Endothelial cell of umbilical vein (primary cell): Measurements from ENCODE around the gene PSD4. TPM values are rescaled to one million over a fixed set of nuclear protein-coding genes. Genes with fewer than 3 reads are reported as not detected.

Experiments
- BruUV-seq: library from RNA; stranded (reverse); fragments of 400-500 nt; replicated peaks from 2 replicates; lab custom pipeline; 2021; lab: Mats Ljungman, UMichigan
- CTCF ChIA-PET: fragments of 300-600, 350-600 bp; sonication (Branson Sonifier 250); formaldehyde crosslinking; loops from one replicate; lab custom pipeline; 2021; ENCODE audit warnings: antibody characterized with exemption, inconsistent platforms; lab: Charles Lee
- POLR2A ChIA-PET: fragments of 300-600, 350-600 bp; sonication (Branson Sonifier 250); formaldehyde crosslinking; loops from one replicate; lab custom pipeline; 2021; ENCODE audit warnings: antibody characterized with exemption, inconsistent platforms; lab: Charles Lee
- DNase-seq: peaks from one replicate; pipeline ENCODE4 v3.0.0-alpha.2; 2011; ENCODE audit warnings: low read depth, low spot score
- FAIRE-seq: peaks from 2 replicates; lab custom pipeline; 2011; peaks lifted over from hg19 to GRCh38; lab: Jason Lieb, UNC
- H2AFZ ChIP-seq: 2 replicates; pipeline ENCODE4 v1.6.0; 2012; ENCODE audit warnings: low read depth, low read length, control low read depth, inconsistent platforms
- H3K27ac ChIP-seq: 2 replicates; pipeline ENCODE4 v1.5.1; 2011; ENCODE audit warnings: low read depth, mild to moderate bottlenecking, control low read depth, low read length, moderate library complexity; ENCODE audit not compliant: insufficient read depth
- H3K27me3 ChIP-seq, 2 experiments: 2 replicates each; pipeline versions ENCODE4 v1.6.0 to v1.6.1; 2011; ENCODE audit warnings: low read length in 2 of 2, mixed read lengths in 1 of 2; ENCODE audit not compliant: control insufficient read depth in 2 of 2, insufficient read depth in 2 of 2
- H3K36me3 ChIP-seq, 2 experiments: 2 replicates in 1 of 2; 3 replicates in 1 of 2; pipeline ENCODE4 v1.5.1; 2011; ENCODE audit warnings: low read length in 2 of 2, mild to moderate bottlenecking in 1 of 2, moderate library complexity in 1 of 2; ENCODE audit not compliant: control insufficient read depth in 2 of 2, insufficient read depth in 2 of 2; ENCODE audit errors: extremely low read depth in 1 of 2
- H3K4me1 ChIP-seq: 3 replicates; pipeline ENCODE4 v1.5.1; 2011; ENCODE audit warnings: mild to moderate bottlenecking, low read length; ENCODE audit not compliant: control insufficient read depth, insufficient read depth; ENCODE audit errors: extremely low read depth
- H3K4me2 ChIP-seq: 2 replicates; pipeline ENCODE4 v1.6.1; 2011; ENCODE audit warnings: low read length, control low read depth, mixed read lengths; ENCODE audit not compliant: insufficient read depth
- H3K4me3 ChIP-seq, 3 experiments: fragments of 200-600 bp in 1 of 3; sonication (generic), shearing (Covaris generic) in 1 of 3; replicated peaks in 1 of 3; 2 replicates each; pipeline ENCODE4 v1.5.1; 2011 to 2016; ENCODE audit warnings: control low read depth in 3 of 3, low read length in 3 of 3, mild to moderate bottlenecking in 2 of 3, inconsistent platforms in 1 of 3, low read depth in 1 of 3, moderate library complexity in 1 of 3; ENCODE audit not compliant: insufficient read depth in 1 of 3
- H3K79me2 ChIP-seq: 2 replicates; pipeline ENCODE4 v1.6.0; 2012; ENCODE audit warnings: low read length, inconsistent platforms; ENCODE audit not compliant: control insufficient read depth, insufficient read depth
- H3K9ac ChIP-seq: replicated peaks from 2 replicates; pipeline ENCODE3; 2011; ENCODE audit warnings: low read length, control low read depth; ENCODE audit not compliant: insufficient read depth; ENCODE audit errors: extremely low read depth
- H3K9me1 ChIP-seq: replicated peaks from 3 replicates; pipeline ENCODE4 v1.6.0; 2011; ENCODE audit warnings: mild to moderate bottlenecking, low read length; ENCODE audit not compliant: control insufficient read depth, insufficient read depth; ENCODE audit errors: extremely low read depth
- H3K9me3 ChIP-seq: replicated peaks from 2 replicates; pipeline ENCODE4 v1.5.1; 2012; ENCODE audit warnings: low read length, inconsistent platforms; ENCODE audit not compliant: control insufficient read depth, insufficient read depth
- H4K20me1 ChIP-seq: replicated peaks from 2 replicates; pipeline ENCODE3; 2011; ENCODE audit warnings: mild to moderate bottlenecking, low read length; ENCODE audit not compliant: control insufficient read depth, insufficient read depth; ENCODE audit errors: extremely low read depth
- CTCF ChIP-seq, 2 donors: IDR thresholded peaks; 1 replicate in 1 of 2; 2 replicates in 1 of 2; pipeline ENCODE4 v1.5.1; 2011; ENCODE audit warnings: low read length in 2 of 2, mild to moderate bottlenecking in 2 of 2, moderate library complexity in 2 of 2, control low read depth in 1 of 2, inconsistent platforms in 1 of 2, low read depth in 1 of 2; ENCODE audit not compliant: insufficient read depth in 1 of 2; ENCODE audit errors: extremely low read depth in 1 of 2
- EZH2 ChIP-seq: IDR thresholded peaks from 2 replicates; pipeline ENCODE4 v1.6.1; 2012; ENCODE audit warnings: borderline replicate concordance, low read depth, mild to moderate bottlenecking, moderate library complexity, low read length, inconsistent platforms; ENCODE audit not compliant: severe bottlenecking
- FOS ChIP-seq: IDR thresholded peaks from 2 replicates; pipeline ENCODE4 v1.6.1; 2011; ENCODE audit warnings: mild to moderate bottlenecking, low read length, moderate library complexity, borderline replicate concordance; ENCODE audit not compliant: insufficient read depth
- GATA2 ChIP-seq: IDR thresholded peaks from 2 replicates; pipeline ENCODE4 v1.7.0; 2011; ENCODE audit warnings: low read depth, mild to moderate bottlenecking, moderate library complexity, mixed read lengths, low read length; ENCODE audit not compliant: insufficient read length, insufficient read depth
- JUN ChIP-seq: IDR thresholded peaks from 2 replicates; pipeline ENCODE4 v1.6.1; 2011; ENCODE audit warnings: borderline replicate concordance, low read depth; ENCODE audit not compliant: insufficient read length, insufficient read depth
- MAX ChIP-seq: IDR thresholded peaks from 2 replicates; pipeline ENCODE4 v1.6.1; 2011; ENCODE audit not compliant: insufficient read depth, insufficient read length
- MYC ChIP-seq: IDR thresholded peaks from one replicate; pipeline ENCODE4 v1.6.1; 2011; ENCODE audit warnings: mild to moderate bottlenecking, low read depth, low read length
- POLR2A ChIP-seq: IDR thresholded peaks from 2 replicates; pipeline ENCODE4 v1.6.1; 2012; ENCODE audit warnings: low read depth, mild to moderate bottlenecking, control low read depth, low read length
- POLR2AphosphoS5 ChIP-seq: IDR thresholded peaks from 2 replicates; pipeline ENCODE4 v1.6.1; 2012; ENCODE audit warnings: low read depth, mild to moderate bottlenecking, control low read depth, low read length, moderate library complexity; ENCODE audit not compliant: insufficient read depth
- dilution Hi-C: fragments of 300-500 bp; cut with MboI; formaldehyde crosslinking; loops from one replicate; pipeline ENCODE4 v1.15.0; 2019; ENCODE audit warnings: low sequenced_read_pairs; ENCODE audit not compliant: extremely low pct_ligation_motif_present
- intact Hi-C: fragments of 100-400 bp; cut with micrococcal nuclease; formaldehyde crosslinking; loops from one replicate; pipeline ENCODE4 v1.10.0; 2022
- polyA plus RNA-seq, 4 experiments: library from polyadenylated mRNA; depleted of rRNA in 3 of 4; stranded (reverse) in 3 of 4; unstranded in 1 of 4; fragments of >200 nt; gene quantifications; 2 replicates each; pipeline versions ENCODE4 v1.2.1 to v1.2.3, GENCODE V29; 2011 to 2012; ENCODE audit warnings: missing spikeins in 1 of 4
- total RNA-seq: library from RNA; stranded (reverse); gene quantifications from 2 replicates; pipeline ENCODE4 v1.2.3, GENCODE V29; 2021

Gene PSD4
- total and polyA plus RNA-seq, 2 donors (not counting 3 experiments of a cell fraction or from before 2014, with no cell fraction given): 0.01 to 0.24 TPM

DNA sequence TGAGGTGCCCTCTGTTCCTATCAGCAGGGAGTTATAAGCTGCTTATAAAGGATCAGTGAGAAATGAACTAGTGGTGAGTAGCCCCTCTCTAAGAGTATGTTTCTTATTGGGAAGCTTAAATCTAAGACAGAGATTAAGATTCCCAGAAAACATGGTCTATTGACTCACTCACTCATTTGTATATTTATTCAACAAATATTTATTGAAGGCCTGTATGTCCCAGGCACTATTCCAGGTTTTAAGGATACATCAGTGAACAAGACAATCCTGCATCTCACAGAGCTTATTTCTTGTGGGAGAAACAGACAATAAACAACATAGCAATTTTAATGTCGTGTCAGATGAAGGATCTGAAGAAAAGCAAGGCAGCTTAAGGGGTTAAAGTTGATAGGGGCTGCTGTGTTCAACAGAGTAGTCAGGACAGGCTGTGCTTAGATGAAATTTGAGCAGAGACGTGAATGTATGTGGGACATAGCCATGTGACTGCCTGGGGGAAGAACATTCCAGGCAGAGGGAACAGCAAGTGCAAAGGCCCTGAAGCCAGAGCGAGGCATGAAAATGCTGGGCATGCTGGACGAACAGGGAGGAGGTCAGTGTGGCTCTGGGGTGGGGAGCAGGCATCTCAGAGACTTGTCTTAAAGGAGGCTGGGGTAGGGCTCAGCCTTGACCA is 14.8 kb upstream of the PSD4 start:
- no peaks in the 10 kb centered on the region for H3K9me1 ChIP-seq
- dilution Hi-C loops (no loop called here), intact Hi-C loops (no loop called here)
- no peak overlapping the region for H2AFZ ChIP-seq
- DNase-seq (no peak), FAIRE-seq (no peak)
- H3K36me3 ChIP-seq: no peaks in the 10 kb centered on the region
- TF ChIP-seq FOS: no peak
- no peak for TF ChIP-seq JUN
- TF ChIP-seq MAX: no peak
- no peak for TF ChIP-seq GATA2
- TF ChIP-seq CTCF (IDR thresholded peaks at IDR 0.05; ENCODE audit: extremely low read depth in 1 of 2, insufficient read depth in 1 of 2, low read depth in 1 of 2, low read length in 2 of 2): no peak
- no peak for TF ChIP-seq POLR2AphosphoS5
- TF ChIP-seq MYC: no peak
- no peak for TF ChIP-seq POLR2A
- no peak for TF ChIP-seq EZH2
- H3K79me2 ChIP-seq: no peaks in the 10 kb centered on the region
- no TSS peak for BruUV-seq
- no peaks in the 10 kb centered on the region for H4K20me1 ChIP-seq
- H3K27me3 ChIP-seq: peaks cover 32 to 36% of the 10 kb centered on the region in 2 experiments
- H3K4me3 ChIP-seq: no peak overlapping the region
- H3K4me2 ChIP-seq: no peak overlapping the region
- CTCF ChIA-PET: interaction anchor here (0.9 to 2.1 kb wide), 5 partner anchors 11 to 231 kb away, joined by 3 to 29 read pairs (median 4); no protein-coding TSS in a partner anchor
- H3K4me1 ChIP-seq: peaks cover 10% of the 10 kb centered on the region
- POLR2A ChIA-PET: no interaction called here
- H3K9me3 ChIP-seq: no peaks in the 10 kb centered on the region
- H3K9ac ChIP-seq: no peak overlapping the region
- no peak overlapping the region for H3K27ac ChIP-seq
